Left cardiac atrium (tissue), 4 donors: ENCODE data around the gene STEAP3. TPM values are rescaled to one million over a fixed set of nuclear protein-coding genes. Genes with fewer than 3 reads are reported as not detected.

ENCODE experiments used
- ATAC-seq, 2 donors: fragments of 200-7000 bp; cut with Tn5 transposase; one replicate each; pipeline ENCODE4 v1.9.1; 2020; ENCODE audit warnings: mild to moderate bottlenecking in 2 of 2, moderate library complexity in 2 of 2
- DNase-seq: peaks from one replicate; pipeline ENCODE4 v3.0.0-alpha.2; 2020
- intact Hi-C, 2 donors: fragments of 100-400 bp; cut with DNase I; formaldehyde crosslinking; loops; one replicate each; pipeline versions ENCODE4 v1.14.1 to v1.15.1; 2022 to 2023
- total RNA-seq, 2 donors: library from RNA; stranded (reverse); fragmentation: NEBNext Ultra II Directional; extraction: Animal tissue kit (Norgen Biotek cat#: 25700); gene quantifications; one replicate each; pipeline ENCODE4 v1.2.1, GENCODE V29; 2021
- donor health status: DM: no; HTN: yes; CAD: no.
- donor health status: DM: no; HTN: yes; CAD: no; lungs with severe emphysema.
- donor health status: DM: yes; HTN: yes; CAD: no.
- donor health status: Dilated cardiomyopathy.

The STEAP3 gene
- total RNA-seq, 2 donors from 2014 or later = 7.7 to 11.2 TPM

DNA sequence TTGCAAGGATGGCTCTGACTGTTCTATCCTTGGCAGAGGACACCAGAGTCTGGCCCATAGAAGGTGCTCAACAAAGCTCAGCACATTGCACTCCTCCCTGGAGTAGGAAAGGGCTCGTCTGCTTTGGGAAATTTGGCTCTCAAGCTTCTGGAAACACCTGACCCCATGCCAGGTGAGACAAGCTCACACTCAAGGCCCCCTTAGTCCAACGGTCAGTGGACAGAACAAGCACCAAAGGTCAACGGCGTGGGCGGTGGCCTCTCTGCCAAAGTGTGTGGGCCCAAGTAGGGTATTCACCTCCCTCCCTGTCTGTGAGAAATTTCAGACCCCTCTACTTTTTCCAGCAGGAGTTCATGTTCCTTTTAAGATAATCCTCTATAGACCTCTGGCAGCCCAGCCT is 2.0 kb upstream of the STEAP3 start:
- intact Hi-C loops = no loop called here
- DNase-seq (no peak), ATAC-seq (no peak)

DNA sequence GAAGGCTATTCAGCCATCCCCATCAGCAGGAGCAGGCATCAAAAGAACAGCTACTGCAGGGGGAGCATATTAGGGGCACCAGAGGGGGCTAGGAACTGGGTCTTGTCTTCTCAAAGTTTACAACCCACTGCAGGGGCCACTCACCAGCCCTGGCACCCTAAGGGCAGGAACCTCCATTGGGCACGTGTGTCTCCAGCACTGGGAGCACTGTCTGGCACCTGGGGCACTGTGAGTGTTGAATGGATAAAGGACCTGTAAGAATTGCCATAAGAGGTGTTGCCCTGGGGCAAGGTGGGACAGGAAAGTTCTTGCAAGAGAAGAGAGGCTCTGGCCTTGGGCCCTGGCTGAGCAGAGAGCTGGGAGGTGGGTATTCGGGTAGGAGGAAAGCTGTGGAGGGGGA is 1.4 kb upstream of the STEAP3 start:
- intact Hi-C loops = no loop called here
- ATAC-seq (no peak), DNase-seq (no peak)

DNA sequence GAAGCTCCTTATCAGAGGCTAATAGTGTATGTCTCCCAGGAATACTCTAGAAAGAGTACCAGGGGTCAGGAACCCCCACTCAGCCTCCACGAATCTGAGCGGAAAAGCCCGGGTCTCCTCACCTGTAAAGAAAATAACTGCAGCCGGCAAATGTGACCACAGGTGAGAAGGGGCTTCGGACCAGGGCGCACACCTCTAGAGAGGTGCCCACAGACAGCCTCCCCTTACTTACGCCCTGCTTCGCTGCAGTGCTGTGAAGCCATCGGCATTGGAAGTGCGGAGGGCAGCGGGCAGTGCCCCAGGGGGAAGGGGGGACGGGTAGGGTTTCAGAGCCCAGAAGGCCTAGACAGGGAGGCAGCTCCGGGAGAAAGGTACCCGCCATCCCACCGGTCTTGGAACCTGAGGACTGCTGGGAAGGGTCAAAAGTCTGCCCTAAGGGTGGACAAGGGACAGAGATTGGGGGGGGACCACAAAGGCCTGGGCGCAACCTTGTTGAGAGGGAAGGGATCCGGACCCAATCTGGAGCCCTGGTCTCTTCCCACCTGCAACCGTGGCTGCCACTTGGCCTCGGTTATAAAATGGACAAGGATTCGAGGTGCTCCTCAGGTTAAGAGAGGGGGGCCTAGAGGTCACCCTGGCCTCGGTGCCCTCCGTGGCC is 642 bp upstream of the STEAP3 start:
- no peak for DNase-seq
- no peak for ATAC-seq
- intact Hi-C loops = no loop called here

DNA sequence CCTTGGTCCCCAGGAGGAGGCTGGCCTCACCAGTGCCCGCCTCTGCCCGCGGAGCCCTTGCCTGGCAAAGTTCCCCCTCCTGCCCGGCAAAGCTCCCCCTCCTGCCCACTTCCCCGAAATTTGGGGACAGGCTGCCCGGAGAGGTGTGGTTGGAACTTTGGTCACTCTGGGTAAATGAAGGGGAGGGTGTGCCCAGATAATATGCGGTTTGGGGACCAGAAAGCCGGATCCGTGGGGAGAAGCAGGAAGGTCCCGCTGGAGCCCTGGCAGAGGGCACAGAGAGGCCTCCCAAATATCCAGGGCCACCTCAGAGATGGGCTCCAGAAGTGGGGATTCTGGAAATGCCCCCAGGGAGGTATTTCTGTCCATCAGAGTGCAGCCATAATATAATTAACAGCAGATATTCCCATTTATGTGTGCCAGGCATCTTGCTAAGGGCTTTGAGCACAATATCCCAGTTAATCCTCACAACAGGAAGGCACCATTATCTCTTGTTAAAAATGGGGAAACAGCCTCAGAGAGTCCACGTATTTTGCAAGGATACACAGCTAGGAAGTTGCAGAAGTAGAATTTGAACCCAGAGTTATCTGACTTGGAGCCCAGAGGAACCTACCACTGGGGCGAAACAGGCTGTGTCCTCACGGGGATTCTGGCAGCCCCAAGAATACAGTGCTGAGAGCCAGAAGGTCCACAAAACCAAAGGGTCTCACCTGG is 914 bp downstream of the STEAP3 start:
- no peak for ATAC-seq
- DNase-seq = no peak
- intact Hi-C loops = no loop called here

DNA sequence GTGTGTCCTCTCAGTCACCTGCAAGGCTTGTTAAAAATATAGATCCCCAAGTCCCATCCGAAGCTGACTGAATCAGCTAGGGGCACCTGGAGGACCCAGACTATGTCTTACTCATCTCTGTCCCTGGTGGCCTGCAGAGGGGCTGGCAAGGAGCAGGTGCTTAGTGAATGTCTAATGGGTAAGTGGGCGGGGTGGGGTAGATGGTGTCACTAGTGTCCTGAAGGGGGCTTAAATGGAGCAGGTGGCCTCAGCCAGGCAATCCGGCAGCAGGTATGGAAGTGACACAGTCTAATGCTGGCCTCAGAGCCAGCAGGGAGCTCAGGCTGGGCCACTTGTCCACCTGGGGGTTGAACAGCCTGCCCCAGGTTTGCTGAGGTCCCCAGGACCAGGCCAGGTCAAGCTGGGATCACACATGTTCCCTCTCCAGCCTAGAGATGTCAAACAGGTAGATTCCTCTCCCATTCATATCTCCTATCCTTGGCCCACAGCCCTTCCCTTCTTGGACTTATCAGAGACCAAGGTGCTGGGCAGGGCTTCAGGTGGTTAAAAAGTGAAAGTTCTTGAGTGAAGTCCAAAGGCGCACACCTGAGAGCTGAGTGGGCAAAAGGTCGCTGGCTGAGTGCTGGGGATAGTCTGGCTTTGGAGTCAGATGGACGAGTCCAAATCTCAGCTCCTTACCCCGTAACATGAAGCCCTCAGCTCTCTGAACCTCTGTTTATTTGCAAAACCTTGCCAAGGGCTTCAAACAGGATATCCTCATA is 1.7 kb downstream of the STEAP3 start:
- intact Hi-C loops = no loop called here
- DNase-seq = no peak
- no peak for ATAC-seq

DNA sequence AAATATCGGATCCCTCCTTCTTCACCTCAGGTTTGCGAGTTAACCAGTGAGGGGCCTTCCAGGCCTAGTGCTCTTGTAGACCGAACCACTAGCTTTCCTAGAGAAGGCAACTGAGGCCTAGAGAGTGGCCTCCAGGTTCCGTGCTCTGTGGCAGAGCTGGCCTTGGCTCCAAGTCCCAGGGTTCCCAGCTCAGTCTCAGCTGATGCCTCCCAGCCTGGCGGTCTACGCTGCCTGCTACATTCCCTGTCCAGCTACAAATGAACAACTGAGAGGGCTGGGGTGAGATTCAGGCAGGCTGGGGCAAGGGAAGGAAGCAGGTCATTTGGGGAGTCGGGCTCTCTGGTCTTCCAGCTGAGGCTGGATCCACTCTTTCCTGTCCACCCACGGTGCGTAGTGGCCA is 2.3 kb downstream of the STEAP3 start:
- intact Hi-C loops = no loop called here
- DNase-seq (no peak), ATAC-seq (no peak)

DNA sequence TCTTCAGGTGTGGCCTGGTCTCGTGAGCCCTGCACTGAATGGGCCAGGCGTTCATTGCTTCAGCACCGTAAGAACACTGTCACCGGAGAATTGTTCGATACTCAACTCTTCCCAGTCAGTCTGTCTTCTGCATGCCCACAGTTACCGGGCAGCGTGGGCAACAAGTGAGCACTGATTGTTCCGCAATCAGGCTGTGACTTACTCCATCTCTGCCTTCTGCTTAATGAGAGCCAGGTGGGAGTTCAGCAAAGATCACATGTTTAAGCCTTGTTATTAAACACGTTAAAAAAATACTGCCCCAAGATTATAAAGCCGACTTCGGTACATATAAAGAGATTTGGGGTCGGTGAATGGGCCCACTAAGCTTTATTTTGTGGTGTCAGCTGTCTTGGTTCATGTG is 3.7 kb downstream of the STEAP3 start:
- intact Hi-C loops = no loop called here
- no peak for DNase-seq
- ATAC-seq = no peak

DNA sequence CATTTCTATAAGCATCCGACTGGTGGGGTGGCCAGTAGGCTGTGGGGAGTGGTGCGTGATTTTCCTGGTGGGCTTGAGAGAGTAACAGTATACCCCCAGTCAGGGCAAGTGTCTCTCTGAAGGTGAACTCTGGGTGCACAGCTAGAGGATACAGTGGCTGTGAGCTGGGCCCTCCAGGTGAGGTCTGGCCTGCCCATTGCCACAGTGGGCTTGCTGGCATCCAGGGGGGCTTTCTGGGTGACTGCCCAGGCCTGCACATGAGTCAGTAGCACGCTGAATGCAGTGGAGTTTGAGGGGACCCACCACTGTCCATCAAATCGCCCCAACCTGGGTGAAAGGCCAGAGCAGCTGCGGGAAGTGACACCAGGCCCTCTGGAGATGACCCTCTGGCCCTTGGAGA is 4.5 kb downstream of the STEAP3 start:
- ATAC-seq (no peak), DNase-seq (no peak)
- intact Hi-C loops = no loop called here

DNA sequence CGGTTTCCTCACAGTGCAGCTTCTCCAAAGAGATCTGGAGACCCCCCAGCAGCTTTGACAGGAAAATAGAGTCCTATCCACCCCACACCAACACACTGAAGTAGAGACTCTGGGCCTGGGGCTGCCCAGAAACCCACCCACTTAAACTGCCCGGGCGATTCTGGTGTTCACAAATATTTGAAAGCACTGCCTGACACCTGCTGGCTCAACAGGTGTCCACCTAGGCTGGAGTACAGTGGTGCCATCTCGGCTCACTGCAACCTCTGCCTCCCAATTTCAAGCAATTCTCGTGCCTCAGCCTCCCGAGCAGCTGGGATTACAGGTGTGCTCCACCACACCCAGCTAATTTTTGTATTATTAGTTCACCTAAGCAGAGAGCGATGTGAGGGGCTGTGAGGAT is 5.3 kb downstream of the STEAP3 start:
- DNase-seq = no peak
- ATAC-seq = no peak
- intact Hi-C loops = no loop called here

DNA sequence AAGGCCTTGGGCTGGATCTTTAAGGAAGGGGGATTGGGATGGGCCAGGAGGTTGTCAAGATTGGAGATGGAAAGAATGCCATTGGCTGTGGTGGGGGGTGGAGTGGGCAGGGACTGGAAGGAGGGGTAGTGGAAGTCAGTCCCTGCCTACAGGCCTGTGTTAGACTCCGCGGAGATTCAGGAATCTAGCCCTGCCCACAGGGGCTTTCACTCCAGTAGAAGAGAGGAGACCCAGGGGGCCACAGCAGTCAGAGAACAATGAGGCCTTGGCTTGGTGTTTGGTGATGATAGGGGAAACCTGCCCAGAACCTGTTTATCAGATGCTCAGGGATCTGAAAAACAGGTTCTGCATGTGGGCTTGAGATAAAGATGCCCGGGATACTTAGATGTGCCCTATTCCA is 6.1 kb downstream of the STEAP3 start:
- intact Hi-C loops = no loop called here
- no peak for DNase-seq
- no peak for ATAC-seq

DNA sequence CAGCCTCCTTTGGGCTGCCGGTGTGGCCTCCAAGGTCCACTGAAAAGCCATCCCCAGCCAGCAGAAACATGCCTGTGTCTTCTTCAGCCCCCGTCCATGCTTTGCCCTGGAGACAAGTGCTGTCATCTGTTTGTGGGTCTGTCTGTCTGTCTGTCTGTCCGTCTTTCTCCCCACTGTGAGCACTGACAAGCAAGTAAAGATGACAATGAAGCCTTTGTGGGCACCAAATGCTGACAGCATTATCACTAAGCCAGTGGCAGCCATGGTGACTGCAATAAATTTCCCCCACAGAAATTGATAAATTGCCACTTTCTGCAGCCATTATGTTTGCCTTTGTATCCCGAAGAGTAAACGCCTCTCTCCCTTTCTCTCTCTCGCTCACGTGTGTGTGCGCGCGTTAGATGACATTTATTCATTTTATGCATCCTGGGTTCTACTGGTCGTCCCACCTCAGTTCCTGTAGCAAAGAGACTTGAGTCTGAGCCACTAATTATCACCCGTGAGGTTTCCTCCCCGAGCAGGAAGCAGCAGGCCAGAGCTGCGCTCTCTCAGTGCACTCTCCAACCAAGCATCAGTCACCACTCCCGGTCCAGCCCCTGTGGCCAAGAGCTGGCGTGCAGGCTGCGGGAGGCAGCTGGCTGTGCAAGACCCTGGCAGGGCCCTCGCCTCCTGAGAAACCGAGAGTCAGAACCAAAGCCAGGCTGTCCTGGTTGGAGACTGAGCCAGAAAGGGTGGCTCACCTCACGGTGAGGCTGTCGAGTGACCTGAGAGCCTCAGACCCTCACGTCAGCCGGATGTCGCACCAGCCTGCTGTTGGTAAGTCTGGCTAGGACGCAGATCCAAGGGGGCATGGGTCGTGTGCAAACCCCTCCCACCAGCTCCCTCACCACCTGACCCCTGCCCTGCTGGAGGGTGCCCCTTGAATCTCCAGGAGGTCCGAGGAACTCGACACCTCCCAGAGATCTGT is 6.9 kb downstream of the STEAP3 start:
- intact Hi-C loops = no loop called here
- DNase-seq (no peak), ATAC-seq (no peak)

DNA sequence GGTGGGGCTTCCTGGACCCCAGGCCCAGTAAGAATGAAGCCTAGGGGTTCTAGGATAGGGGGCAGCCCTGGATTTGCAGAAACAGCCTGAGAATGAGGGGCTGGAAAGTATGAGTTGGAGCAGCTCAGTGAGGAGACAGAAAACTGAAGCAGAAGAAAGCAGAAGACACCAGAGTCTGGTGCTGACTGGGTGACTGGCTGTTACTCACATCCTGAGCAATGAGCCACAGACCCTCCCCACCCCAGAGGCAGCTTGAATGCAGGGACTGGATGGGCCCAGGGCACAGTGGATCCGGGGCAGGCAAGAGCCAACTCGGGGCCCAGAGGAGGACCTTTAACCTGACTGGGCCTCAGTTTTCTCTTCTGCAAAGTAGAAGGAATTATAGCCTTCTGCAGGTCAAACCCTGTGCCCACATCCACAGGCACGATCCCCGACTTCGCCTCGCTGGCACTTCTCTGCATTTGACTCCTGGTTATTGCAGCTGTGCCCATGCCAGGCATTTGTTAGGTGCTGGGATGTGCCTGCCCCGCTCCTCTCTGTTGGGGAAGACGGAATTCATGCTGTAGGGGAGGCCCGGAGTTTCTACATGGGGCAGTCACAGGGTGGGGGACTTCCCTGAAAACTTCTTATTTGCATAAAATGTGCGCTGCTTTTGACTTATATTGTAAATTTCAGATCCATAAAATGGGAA is 8.5 kb downstream of the STEAP3 start:
- ATAC-seq = no peak
- no peak for DNase-seq
- intact Hi-C loops = no loop called here

DNA sequence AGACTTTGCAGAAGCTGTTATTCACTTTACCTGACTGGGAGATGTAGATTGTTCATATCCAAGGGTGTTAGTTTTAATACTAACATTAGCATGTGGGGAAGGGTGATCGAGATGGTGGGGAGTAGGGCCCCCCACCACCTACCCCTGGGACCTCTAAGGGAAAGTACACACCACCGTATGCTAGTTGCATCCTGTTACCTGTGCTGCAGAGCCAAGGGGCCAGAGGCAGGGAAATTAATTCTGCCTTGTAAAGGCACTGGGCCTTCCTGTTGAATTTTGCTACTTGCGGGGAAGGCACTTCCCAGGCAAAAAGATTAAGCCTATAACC is 9.0 kb downstream of the STEAP3 start:
- ATAC-seq (no peak), DNase-seq (no peak)
- intact Hi-C loops = no loop called here

DNA sequence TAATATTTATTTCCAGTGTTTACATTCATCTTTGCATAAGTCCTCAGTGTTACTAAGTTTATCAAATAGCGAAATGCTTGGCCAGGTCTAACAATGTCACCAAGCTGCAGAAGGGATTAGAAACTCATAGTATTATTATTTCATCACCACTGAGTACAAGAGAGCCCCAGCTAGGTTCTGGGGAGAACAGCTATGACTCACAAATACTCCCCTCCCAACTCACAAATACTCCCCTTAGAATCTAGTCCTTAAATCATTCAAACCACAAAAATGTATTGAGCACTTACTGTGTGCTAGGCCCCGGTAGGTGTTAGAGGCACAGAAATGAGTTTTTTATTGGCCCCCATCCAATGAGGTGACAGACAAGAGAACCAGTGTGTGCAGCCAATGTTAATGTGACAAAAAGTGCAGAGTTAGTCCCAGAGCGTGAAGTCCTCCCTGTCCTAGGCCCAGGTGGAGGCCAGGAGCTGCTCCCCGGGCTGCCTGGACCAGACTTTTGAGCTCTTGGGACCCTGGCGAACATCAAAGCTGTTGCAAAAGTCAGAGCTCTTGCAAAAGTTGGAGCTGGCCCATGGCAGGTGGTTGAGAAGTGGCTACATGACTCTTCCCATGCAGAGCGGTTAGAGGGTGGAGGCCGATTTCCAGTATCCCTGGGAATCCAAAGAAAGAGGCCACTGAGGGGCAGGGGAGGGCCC is 9.8 kb downstream of the STEAP3 start:
- DNase-seq (no peak), ATAC-seq (no peak)
- intact Hi-C loops = no loop called here

DNA sequence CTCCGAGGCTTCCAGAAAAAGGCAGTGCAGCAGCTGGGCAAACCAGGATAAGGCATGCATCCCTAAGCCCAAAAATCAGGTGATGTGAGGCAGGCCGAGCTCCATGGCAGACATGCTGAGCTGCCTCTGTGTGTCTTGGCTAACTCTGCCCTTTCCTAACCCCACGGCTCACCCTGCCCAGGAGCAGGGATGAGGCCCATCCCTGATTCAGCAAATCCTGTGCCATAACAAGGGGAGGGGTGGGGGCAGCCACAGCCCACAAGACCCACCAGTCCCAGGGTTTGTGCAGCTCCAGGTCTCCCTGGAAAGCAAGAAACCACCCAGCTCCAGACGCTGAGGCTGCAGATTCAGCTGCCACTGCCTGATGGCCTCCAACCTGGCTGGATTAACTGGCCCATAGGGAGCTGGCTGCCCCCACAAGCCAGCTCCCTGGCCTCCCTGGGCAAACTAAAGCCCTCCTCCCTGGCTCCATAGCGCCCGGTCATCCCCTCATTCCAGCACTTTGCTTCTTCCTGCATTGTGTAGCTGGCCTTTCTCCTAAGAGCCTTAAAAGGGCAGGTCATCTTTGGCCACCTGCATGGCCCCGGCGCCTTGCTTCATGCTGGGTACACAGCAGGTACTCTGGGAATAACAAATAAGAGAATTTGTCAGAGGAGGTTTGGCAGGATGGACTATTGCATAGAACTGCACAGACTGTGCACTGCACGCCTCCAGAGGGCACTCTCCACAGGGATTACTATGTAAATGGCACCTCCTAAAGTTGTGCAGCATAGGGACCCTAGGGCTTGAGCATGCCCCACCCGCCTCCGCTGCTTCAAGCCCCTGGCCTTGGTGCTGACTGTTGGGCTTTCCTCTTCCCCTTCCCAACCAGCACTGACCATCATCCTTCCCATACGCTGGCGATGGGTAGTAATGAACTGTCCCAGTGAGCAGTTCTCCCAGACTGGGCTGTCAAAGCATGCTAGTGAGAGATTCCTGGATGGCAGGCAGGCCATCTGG is 10.7 kb downstream of the STEAP3 start:
- intact Hi-C loops = no loop called here

DNA sequence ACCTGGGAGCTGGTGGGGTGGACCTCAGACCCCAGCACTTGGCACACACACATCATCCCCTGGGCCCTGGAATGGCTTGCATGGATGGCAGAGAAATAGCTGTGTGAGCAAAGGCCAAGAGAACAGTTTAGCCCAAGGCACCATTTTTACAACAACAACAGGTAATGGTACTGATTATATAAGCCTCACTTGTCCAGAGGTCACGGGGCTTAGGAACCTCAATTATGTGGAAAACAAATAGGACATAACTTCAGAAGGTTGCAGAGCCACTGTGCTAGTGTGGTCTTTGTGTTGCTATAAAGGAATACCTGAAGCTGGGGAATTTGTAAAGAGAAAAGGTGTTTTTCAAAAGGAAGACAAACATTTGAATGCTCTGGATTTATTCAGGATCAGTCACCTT is 13.2 kb downstream of the STEAP3 start:
- DNase-seq (no peak), ATAC-seq (no peak)
- intact Hi-C loops = no loop called here

More for the DNA sequence above, 10.7 kb downstream of the STEAP3 start:
- DNase-seq (no peak), ATAC-seq (peak; percentile 42 to 48)
